Measurements from ENCODE around the gene WNT9A. TPM values are rescaled to one million over a fixed set of nuclear protein-coding genes. Genes with fewer than 3 reads are reported as not detected.
A peak's percentile ranks its signal among the peaks of the same experiment; 100 is the strongest.

The WNT9A gene
- total RNA-seq, 1 experiment from 2014 or later: 22.2 TPM

- DNase-seq (no peak), ATAC-seq (no peak)
- BruUV-seq (replicated peaks): no TSS peak
- intact Hi-C loops (cut with micrococcal nuclease): no loop called here
- Histone ChIP-seq H3K9me3 (ENCODE audit: low read length) (peaks cover 7% of the 10 kb centered on the region; the same call in 1 of the 2 replicates), H2AFZ (ENCODE audit: low read length) (no peak overlapping the region), H3K4me3 (ENCODE audit: low read length) (no peak overlapping the region), H3K79me2 (ENCODE audit: low read length) (peaks cover 80% of the 10 kb centered on the region), H3K4me1 (ENCODE audit: insufficient read depth, low read length) (peaks cover 47% of the 10 kb centered on the region), H4K20me1 (ENCODE audit: low read length) (no peaks in the 10 kb centered on the region), H3K9ac (ENCODE audit: low read length) (peak overlapping the region; percentile 65), H3K36me3 (ENCODE audit: low read depth, low read length) (peaks cover 40% of the 10 kb centered on the region), H3K4me2 (ENCODE audit: low read length) (peak overlapping the region; percentile 9), H3K27me3 (ENCODE audit: low read length) (no peaks in the 10 kb centered on the region), H3K9me2 (replicated peaks; ENCODE audit: low read length) (no peaks in the 10 kb centered on the region), H3K27ac (ENCODE audit: low read length) (peak overlapping the region; percentile 94), H3F3A (ENCODE audit: low read length, unreplicated experiment) (peaks cover 20% of the 10 kb centered on the region)
- CTCF ChIA-PET: no interaction called here
- TF ChIP-seq EZH2phosphoT487 (IDR thresholded peaks at IDR 0.05; ENCODE audit: borderline replicate concordance, low read length) (no peak), CTCF (conservative IDR thresholded peaks at IDR 0.05; ENCODE audit: low read depth, low read length) (no peak), EZH2 (IDR thresholded peaks at IDR 0.05; ENCODE audit: low read length, unreplicated experiment) (no peak)
- POLR2A ChIA-PET (ENCODE audit: unreplicated experiment): no interaction called here
Measured at GRCh38 chr1:227935826-227936225, 11.9 kb downstream of the WNT9A start.

GRCh38 chr1:227934476-227935313, 13.0 kb downstream of the WNT9A start:
- Histone ChIP-seq H3K4me1 (ENCODE audit: insufficient read depth, low read length) (peaks cover 49% of the 10 kb centered on the region), H3K4me2 (ENCODE audit: low read length) (peak overlapping the region; percentile 27), H3K4me3 (ENCODE audit: low read length) (peak overlapping the region; percentile 25), H3K27me3 (ENCODE audit: low read length) (no peaks in the 10 kb centered on the region), H3F3A (ENCODE audit: low read length, unreplicated experiment) (peaks cover 20% of the 10 kb centered on the region), H3K36me3 (ENCODE audit: low read depth, low read length) (peaks cover 40% of the 10 kb centered on the region), H2AFZ (ENCODE audit: low read length) (no peak overlapping the region), H4K20me1 (ENCODE audit: low read length) (no peaks in the 10 kb centered on the region), H3K9me3 (ENCODE audit: low read length) (peaks cover 7% of the 10 kb centered on the region; the same call in 1 of the 2 replicates), H3K27ac (ENCODE audit: low read length) (peak overlapping the region; percentile 94), H3K79me2 (ENCODE audit: low read length) (peaks cover 80% of the 10 kb centered on the region), H3K9me2 (replicated peaks; ENCODE audit: low read length) (no peaks in the 10 kb centered on the region), H3K9ac (ENCODE audit: low read length) (peak overlapping the region; percentile 65)
- peak; percentile 87 for ATAC-seq
- TF ChIP-seq CTCF (conservative IDR thresholded peaks at IDR 0.05; ENCODE audit: low read depth, low read length) (no peak), EZH2 (IDR thresholded peaks at IDR 0.05; ENCODE audit: low read length, unreplicated experiment) (no peak), EZH2phosphoT487 (IDR thresholded peaks at IDR 0.05; ENCODE audit: borderline replicate concordance, low read length) (no peak)
- POLR2A ChIA-PET (ENCODE audit: unreplicated experiment): interaction anchor here (0.5 to 0.9 kb wide), 4 partner anchors 13 to 372 kb away, joined by 3 to 7 read pairs (median 4); partner anchors contain the start of gene ZNF678
- DNase-seq: peak; percentile 100
- intact Hi-C loops (cut with micrococcal nuclease): loop anchor here (1.0 kb wide), 4 partner anchors 12 to 170 kb away; no protein-coding TSS in a partner anchor
- no TSS peak for BruUV-seq (replicated peaks)
- CTCF ChIA-PET: interaction anchor here (0.5 to 1.8 kb wide), 4 partner anchors 129 to 231 kb away, joined by 3 to 5 read pairs (median 4); partner anchors contain the start of gene IBA57

All from PC-3 (cell line).